ENCODE measurements around the gene ALKBH5.

The ALKBH5 gene

DNA sequence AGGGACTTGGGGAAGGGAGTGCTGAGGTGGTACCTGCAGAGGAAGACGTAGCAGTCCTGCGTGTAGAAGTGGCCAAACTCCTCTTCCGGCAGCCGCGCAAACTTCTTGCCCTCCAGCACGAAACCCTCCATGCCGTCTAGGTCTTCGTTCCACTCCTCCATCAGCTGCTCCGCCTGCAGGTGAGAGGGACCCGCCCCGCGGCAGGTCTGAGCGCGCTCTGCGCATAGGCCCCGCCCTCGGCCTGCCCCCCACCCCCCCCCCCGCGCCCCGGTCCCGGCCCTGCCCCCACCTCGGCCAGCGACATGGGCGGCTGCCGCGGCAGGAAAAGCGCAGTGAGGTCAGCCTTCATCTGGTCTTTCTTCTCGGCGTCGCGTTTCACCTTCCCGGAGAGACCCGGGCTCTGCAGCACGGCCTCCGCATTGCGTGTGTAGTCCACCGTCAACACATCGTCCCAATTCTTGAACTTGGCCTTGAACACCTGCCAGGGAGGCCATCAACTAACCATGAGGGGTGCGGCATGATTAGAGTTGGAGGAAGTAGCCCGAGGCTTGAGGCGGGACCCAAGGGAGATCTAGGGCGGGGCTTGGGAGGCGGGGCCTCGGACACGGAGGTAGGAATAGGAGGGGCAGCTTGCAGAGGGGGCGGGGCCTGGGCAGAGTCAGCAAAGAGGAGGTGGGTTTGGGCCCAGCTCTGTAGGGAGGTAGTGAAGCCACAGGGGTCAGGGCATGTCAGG lies 63.4 kb downstream of the ALKBH5 start:
- DNase-seq: peak; percentile 75 to 89 (median 81)

DNA sequence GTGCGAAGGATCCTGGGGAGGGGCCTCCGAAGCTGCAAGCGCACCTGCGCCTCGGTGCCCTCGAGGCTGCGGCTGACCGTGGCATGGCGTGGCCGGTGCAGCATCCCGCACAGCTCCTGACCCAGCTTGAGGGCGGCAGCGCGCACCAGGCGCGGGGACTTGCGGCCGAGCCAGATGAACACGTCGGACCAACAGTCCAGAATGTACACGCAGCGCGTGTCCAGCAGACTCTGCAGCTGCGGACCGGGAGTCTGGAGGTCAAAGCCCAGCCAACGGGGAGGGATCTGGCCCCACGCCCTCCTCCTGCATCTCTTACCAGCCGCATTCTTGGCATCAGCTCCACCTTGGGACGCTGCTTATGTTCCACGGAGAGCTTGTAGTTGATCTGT lies 64.0 kb downstream of the ALKBH5 start:
- no peak for DNase-seq

DNA sequence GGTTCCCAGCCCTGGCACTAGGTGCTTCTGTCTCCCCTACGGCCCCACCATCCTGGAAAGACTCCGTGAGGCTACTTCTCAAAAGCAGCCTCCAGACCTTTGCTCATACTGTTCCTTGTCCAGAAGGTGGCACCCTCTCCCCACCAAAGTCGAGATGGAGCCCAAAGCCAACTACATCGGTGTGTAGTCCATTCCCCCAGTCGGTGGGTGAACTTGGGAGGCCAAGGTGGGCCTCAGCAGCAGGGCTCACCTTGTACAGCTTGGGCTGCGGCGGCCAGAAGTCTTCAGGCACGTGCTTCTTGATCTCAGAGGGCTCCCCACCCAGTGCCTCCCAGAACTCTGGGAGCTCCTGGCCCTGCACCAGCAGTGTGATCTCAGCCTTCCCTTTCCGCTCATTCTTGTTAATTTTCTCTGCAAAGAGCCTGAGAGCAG lies 64.7 kb downstream of the ALKBH5 start:
- DNase-seq: peak; percentile 42 to 78 (median 46)

DNA sequence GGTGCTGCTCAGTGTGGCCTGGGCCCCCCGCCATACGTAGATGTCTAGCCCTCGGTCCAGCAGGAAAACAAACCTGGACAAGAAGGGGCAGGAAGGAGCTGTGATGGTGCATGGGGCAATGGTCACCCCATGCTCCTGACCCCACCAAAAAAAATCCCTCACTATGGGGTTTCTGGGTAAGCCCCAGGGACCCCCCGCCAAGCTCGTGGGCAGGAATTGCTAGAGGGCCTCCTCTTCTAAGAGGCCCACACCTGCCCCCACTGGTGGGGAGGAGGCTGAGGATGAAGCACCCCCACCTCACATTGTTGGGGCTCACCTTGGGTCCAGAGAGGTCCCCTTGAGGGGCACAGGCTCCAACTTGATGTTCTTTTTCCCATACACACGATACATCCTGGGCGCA lies 65.2 kb downstream of the ALKBH5 start:
- no peak for DNase-seq

DNA sequence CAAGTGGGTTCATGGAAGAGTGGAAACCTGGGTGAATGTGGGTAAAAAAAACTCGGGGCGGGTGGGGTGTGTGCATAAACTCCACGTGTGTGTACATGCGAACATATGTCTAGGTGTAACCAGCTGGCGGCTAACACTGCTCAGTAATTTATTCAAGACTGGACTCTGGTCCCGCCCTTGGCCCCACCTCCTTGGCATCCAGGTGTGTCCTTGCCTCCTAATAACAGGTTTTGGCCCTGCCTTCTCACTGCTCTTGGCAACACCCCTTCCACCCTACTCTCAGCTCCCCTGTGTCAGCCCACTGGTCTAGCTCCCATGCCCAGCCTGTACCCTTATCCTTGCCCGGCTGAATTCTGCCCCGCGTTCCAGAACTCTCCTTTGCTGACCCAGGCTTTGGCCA lies 66.6 kb downstream of the ALKBH5 start:
- peak; percentile 12 to 53 (median 29) for DNase-seq

DNA sequence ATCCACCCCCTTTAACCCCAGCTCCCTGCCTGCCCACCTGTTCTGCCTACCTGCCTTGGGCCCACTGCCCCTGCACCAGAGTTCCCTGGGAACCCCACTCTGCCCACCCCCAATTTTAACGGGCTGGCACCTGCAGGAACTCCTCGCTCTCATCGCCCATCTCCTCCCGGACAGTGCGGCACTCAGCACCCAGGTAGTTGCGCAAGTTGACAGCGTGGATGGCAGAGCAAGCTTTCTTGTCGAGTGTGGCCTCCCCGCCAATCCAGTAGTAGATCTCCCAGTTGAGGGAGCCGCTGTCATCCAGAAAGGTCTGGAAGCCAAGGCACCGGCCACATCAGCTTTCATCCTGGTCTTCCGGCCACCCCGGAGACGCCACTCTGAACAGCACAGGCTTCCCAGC lies 67.1 kb downstream of the ALKBH5 start:
- DNase-seq: no peak

DNA sequence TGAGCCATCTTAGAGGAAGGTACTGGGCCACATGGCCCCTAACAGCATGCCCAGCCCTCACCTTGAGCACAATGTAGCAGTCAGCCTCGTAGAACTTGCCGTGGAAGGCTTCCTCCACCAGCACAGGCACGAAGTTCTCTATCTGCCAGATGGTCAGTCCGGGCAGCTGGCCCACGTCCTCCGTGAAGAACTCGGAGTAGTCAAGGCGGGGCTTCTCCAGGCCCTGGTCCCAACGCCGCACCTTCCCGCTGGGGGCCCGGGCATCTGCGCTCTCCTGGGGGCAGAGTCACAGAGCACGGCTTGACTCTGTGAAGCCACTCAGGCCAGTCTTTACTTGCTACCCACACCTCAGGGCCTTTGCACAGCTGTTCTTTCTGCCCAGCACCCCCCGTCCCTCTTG lies 67.6 kb downstream of the ALKBH5 start:
- DNase-seq: no peak

DNA sequence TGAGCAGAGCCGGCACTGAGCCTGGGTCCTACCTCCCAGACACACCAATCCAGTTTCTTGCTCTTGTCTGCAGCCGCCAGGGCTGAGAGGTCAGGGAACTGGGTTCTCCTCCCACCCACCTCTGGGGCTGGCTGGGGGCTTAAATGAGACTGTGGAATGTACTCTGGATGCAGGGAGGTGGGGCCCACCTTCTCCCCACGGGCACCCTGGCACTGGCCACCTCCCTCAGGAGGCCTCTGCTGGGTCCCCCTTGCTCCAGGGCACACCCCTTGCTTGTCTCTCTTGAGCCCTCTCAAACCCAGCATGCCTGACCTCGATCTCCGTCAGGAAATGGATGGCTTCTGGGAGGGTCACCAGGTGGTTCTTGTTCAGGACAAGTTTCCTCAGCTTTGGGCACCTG lies 68.5 kb downstream of the ALKBH5 start:
- DNase-seq: no peak

DNA sequence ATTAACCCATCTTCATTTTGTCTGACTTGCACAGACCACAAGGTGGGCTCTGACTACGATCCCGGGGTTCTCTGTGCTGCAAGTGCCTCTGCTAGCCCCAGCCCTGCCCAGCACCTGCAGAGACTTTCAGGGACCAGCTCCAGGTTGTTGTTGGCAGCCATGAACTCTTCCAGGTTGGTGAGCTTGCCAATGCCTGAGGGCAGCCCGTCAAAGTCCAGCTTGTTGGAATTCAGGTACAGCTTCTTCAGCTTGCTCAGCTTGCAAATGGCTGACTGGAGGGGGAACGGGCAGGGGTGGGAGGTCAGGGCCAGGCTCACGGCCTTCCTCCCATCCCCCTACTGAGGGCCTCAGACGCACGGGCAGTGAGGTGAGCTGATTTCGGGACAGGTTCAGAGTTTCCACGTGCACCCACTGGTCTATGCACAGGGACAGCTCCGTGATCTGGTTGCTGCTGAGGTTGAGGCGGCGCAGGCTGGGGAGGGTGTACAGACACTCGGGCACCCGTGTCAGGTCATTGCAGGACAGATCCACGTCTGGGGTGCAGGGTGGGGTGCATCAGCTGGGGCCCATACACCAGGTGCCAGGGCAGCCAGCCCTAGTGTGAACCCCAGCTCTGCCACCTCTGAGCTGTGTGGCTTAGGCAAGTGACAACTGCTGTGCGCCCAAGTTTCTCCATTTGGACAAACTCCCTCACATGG lies 69.7 kb downstream of the ALKBH5 start:
- DNase-seq: no peak

DNA sequence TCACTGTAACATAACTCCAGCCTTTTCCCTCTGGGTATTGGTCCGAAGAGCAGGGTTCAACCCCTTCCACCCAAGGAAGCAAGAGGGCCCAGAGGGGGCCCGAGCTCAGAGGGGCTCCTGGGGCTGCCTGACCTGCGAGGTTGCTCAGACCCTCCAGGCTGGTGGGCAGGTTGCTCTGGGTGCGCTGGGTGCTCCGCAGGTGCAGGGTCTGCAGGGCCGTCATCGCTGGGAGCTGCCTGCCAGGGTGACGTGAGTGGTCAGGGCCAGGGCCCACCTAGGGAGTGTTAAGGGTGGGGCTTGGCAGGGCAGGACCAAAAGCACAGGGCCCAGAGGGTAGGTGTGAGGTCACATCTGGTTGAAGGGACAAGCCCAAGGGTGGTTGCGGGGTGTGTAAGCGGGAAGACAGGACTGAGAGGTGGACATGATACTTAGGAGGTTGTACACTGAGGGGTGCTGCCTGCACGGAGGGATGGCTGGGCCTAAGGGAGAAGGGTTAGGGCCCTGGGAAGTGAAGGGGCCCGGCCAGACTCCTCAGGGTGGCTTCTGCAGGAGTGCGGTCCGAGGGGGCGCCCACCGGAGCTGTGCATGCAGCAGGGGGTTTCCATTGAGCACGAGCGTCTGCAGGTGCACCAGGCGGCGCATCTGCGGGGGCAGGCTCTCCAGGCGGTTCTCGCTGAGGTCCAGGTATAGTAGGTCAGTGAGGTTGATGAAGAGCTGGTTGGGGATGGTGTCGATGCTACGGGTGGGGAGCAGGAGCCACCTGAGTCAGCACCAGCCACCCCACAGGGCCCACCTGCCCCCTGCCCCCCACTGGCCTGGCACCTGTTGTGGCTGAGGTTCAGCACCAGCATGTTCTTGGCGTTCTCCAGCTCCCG lies 70.6 kb downstream of the ALKBH5 start:
- no peak for DNase-seq

DNA sequence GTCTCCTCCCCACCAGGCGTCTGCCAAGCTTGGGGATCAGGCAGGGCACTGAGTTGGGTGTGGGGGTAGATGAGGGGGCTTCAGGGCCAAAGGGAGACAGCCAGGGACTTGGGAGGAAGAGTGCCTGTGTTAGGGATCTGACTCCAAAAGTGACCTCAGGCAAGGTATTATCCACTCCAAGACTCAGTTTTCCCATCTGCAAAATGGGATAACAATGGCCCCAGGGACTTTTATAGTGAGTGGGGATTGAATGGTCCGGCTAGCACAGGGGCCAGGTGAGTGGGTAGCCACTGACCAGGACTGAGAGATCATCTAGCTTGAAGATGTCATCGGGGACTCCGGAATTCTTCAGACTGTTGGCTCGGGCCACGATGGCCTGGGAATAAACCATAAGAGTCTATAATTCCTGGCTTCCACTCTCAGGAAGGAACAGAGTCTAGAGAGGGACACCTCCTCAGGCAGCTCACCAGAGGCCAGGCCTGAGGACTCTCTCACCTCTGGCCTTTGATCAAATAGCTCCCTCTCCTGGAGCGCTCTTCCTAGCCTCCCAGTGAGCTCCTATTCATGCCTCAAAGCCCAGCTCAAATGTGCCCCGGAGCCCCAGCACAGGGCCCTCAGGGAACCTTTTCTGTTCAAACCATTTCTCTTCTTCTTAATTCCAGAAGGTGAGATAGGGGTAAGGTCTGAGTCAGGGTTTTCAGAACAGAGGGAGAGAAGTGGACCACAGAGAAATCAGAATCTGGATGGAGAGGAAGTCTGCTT lies 71.4 kb downstream of the ALKBH5 start:
- DNase-seq: no peak

DNA sequence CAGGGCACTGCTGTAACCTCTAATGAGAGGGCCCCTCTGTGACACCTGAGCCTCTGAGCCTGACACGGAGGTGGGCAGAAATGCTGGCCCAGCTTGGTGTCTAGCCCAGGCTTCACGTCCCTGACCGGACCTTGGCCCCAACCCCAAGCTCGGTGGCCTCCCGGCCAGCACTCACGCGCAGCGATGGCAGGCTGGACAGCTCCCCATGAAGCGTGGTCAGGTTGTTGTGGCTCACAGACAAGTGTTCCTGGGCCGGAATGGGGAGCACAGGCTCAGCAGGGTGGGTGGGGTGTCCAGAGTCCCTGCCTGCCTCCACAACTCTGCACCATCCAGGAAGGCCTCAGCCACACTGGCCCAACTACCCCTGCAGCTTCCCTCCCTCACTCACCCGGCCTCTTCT lies 72.7 kb downstream of the ALKBH5 start:
- no peak for DNase-seq

DNA sequence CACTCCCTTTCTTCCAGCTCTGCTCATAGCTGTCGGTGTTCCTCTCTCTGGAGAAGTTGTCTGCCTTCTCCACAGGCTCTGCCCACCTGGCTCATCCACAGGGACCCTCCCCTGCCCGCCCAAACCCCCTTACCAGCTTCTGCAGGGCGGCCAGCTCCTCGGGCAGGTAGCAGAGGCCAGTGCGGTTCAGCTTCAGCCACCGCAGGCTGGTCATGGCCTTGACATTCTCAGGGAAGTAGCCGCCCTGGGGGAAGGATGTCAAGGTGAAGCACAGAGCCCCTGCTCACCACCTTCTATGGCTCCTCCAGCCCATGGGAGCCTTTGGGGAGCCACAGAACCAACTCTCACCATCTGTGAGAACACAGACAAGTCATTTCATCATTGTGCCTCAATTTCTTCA lies 73.1 kb downstream of the ALKBH5 start:
- DNase-seq: no peak

DNA sequence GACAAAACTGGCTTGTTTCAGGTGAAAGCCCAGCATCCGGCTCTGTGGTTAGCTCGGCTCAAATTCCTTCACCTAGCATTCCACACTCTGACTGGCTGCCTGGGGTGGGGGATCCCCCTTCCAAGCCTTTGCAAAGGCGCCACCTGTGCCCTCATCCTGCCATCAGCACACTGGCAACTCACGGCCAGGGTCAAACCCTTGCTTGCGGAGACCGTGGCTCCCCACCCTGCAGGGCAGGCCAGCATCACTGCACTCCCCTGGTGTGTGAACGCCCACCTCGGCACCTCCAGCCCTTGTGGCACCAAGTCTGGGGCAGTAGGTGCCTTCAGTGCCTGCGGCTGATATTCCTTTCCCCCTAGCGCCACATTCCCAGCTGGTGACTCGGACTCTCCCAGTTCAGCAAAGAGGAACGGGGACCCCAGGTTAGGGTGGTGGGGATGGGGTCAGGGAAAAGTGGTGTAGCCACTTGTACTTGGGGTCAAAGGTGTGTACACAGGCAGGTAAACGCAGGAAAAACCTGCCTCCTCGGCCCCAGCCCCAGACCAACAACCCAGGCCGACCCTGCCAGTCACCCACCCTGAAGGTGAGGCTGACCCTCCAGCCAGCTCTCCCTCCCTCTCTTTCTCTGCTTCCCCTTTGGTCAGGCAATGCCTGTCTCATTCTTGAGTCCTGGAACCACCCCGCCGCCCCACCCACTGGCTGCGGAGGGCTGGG lies 73.8 kb downstream of the ALKBH5 start:
- DNase-seq: no peak

DNA sequence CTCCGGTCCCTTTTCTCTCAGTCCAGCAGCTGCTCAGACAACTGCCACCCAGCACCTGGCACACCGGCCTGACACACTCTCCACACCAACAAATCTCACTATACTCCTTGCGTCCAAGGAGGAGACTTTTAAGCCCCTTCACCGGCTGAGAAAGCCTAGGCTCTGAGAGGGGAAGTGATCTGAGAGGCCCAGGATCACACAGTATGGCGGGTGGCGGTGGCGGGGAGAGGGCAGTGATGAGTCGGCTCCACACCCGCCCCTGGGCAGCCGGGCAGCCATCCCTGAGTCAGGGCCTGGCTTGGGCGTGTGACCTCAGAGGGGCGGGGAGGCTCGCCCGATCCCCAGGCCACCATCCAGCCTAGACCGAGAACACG lies 74.3 kb downstream of the ALKBH5 start:
- peak; percentile 2 to 61 (median 57) for DNase-seq

DNA sequence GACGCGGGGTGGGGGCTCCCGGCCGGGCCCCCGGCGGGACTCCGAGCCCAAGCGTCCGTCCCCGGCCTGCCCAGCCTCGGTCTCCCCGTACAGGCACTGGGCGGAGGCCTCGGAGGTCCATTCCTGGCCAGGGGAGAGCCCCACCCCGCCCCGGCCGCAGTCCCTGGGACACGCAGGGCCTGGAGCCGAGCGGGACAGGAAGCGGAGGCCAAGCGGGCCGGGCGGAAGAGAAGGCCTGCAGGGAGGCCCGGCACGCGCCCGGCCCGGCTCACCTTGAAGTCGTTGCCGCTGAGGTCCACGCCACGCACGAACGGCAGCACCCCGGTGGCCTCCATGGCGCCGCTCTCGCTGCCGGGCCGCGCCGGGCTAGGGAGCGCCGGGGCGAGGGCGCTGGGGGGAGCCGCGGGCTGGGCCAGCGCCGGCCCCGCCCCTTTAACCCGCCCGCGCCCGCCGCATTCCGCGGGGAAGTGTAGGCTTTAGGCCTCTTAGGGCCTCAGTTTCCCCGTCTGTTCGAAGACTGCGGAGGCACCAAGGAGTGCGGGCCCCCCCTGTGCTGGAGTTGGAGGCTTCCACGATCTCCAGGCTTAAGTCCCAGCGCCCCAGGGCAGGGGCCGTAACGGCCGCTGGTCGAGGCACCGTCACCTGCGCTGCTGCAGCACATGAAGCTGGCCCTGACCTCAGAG lies 74.9 kb downstream of the ALKBH5 start, which contains the start of gene FLII:
TSS of gene FLII (minus strand) at position 383 of the 683 bp plus-strand sequence. CDS start at position 335, 48 bp downstream.
- peak; percentile 33 to 65 (median 54) for DNase-seq
